Measurements from ENCODE around the gene COLQ.

The COLQ gene

GRCh38 chr3:15477951-15478639 is 43.4 kb downstream of the COLQ start:
- H3K36me3 ChIP-seq (ENCODE audit: insufficient read depth, low read length), result no peaks in the 10 kb centered on the region
- H3K9me3 ChIP-seq (ENCODE audit: low read depth, low read length), result no peaks in the 10 kb centered on the region
- H3K4me3 ChIP-seq, result no peak overlapping the region
- H3K9ac ChIP-seq (ENCODE audit: insufficient read length), result no peak overlapping the region
- no peak for TF ChIP-seq FOXP2 (optimal IDR thresholded peaks at IDR 0.05; ENCODE audit: control extremely low read depth, extremely low read length, insufficient read depth)
- no peak for TF ChIP-seq EZH2 (IDR thresholded peaks at IDR 0.05)
- TF ChIP-seq POLR2AphosphoS5 (IDR thresholded peaks at IDR 0.05; ENCODE audit: borderline replicate concordance, low read depth, low read length), result no peak
- no peak for DNase-seq (ENCODE audit: low read depth, low spot score)
- H3K27ac ChIP-seq, result no peak overlapping the region

GRCh38 chr3:15476378-15476777 is 45.1 kb downstream of the COLQ start:
- Histone ChIP-seq H3K27ac (no peak overlapping the region), H3K9me3 (ENCODE audit: low read depth, low read length) (no peaks in the 10 kb centered on the region), H3K9ac (ENCODE audit: insufficient read length) (no peak overlapping the region), H3K4me3 (no peak overlapping the region), H3K36me3 (ENCODE audit: insufficient read depth, low read length) (no peaks in the 10 kb centered on the region)
- TF ChIP-seq EZH2 (IDR thresholded peaks at IDR 0.05), result no peak
- no peak for DNase-seq (ENCODE audit: low read depth, low spot score)

- TF ChIP-seq POLR2AphosphoS5 (IDR thresholded peaks at IDR 0.05; ENCODE audit: borderline replicate concordance, low read depth, low read length), result no peak
- TF ChIP-seq EZH2 (IDR thresholded peaks at IDR 0.05), result no peak
- TF ChIP-seq FOXP2 (optimal IDR thresholded peaks at IDR 0.05; ENCODE audit: control extremely low read depth, extremely low read length, insufficient read depth), result no peak
- no peak for DNase-seq (ENCODE audit: low read depth, low spot score)
- Histone ChIP-seq H3K27ac (no peak overlapping the region), H3K9me3 (ENCODE audit: low read depth, low read length) (no peaks in the 10 kb centered on the region), H3K9ac (ENCODE audit: insufficient read length) (no peak overlapping the region), H3K4me3 (no peak overlapping the region), H3K36me3 (ENCODE audit: insufficient read depth, low read length) (no peaks in the 10 kb centered on the region)
These were observed 46.3 kb downstream of the COLQ start for GRCh38 chr3:15475161-15475560.

- Histone ChIP-seq H3K27ac (no peak overlapping the region), H3K9me3 (ENCODE audit: low read depth, low read length) (no peaks in the 10 kb centered on the region), H3K9ac (ENCODE audit: insufficient read length) (no peak overlapping the region), H3K36me3 (ENCODE audit: insufficient read depth, low read length) (no peaks in the 10 kb centered on the region), H3K4me3 (no peak overlapping the region)
- DNase-seq (ENCODE audit: low read depth, low spot score), result no peak
- TF ChIP-seq FOXP2 (optimal IDR thresholded peaks at IDR 0.05; ENCODE audit: control extremely low read depth, extremely low read length, insufficient read depth) (no peak), EZH2 (IDR thresholded peaks at IDR 0.05) (no peak), POLR2AphosphoS5 (IDR thresholded peaks at IDR 0.05; ENCODE audit: borderline replicate concordance, low read depth, low read length) (no peak)
These were observed 49.6 kb downstream of the COLQ start for GRCh38 chr3:15471861-15472260.

- TF ChIP-seq POLR2AphosphoS5 (IDR thresholded peaks at IDR 0.05; ENCODE audit: borderline replicate concordance, low read depth, low read length), result no peak
- no peak overlapping the region for H3K27ac ChIP-seq
- H3K9me3 ChIP-seq (ENCODE audit: low read depth, low read length), result no peaks in the 10 kb centered on the region
- H3K36me3 ChIP-seq (ENCODE audit: insufficient read depth, low read length), result no peaks in the 10 kb centered on the region
- no peak overlapping the region for H3K4me3 ChIP-seq
- H3K9ac ChIP-seq (ENCODE audit: insufficient read length), result no peak overlapping the region
- DNase-seq (ENCODE audit: low read depth, low spot score), result no peak
These were observed 50.7 kb downstream of the COLQ start for GRCh38 chr3:15470849-15471248.

- no peak for DNase-seq (ENCODE audit: low read depth, low spot score)
- no peaks in the 10 kb centered on the region for H3K36me3 ChIP-seq (ENCODE audit: insufficient read depth, low read length)
- H3K27ac ChIP-seq, result no peak overlapping the region
- no peak overlapping the region for H3K4me3 ChIP-seq
- no peak for TF ChIP-seq POLR2AphosphoS5 (IDR thresholded peaks at IDR 0.05; ENCODE audit: borderline replicate concordance, low read depth, low read length)
- no peak for TF ChIP-seq EZH2 (IDR thresholded peaks at IDR 0.05)
- no peak for TF ChIP-seq FOXP2 (optimal IDR thresholded peaks at IDR 0.05; ENCODE audit: control extremely low read depth, extremely low read length, insufficient read depth)
- H3K9me3 ChIP-seq (ENCODE audit: low read depth, low read length), result no peaks in the 10 kb centered on the region
- no peak overlapping the region for H3K9ac ChIP-seq (ENCODE audit: insufficient read length)
These were observed 51.2 kb downstream of the COLQ start for GRCh38 chr3:15470261-15470660.

- TF ChIP-seq EZH2 (IDR thresholded peaks at IDR 0.05) (no peak), POLR2AphosphoS5 (IDR thresholded peaks at IDR 0.05; ENCODE audit: borderline replicate concordance, low read depth, low read length) (no peak), FOXP2 (optimal IDR thresholded peaks at IDR 0.05; ENCODE audit: control extremely low read depth, extremely low read length, insufficient read depth) (no peak)
These were observed 54.0 kb downstream of the COLQ start for GRCh38 chr3:15467227-15468181.

GRCh38 chr3:15465876-15466585 is 55.5 kb downstream of the COLQ start:
- Histone ChIP-seq H3K27ac (no peak overlapping the region), H3K9ac (ENCODE audit: insufficient read length) (no peak overlapping the region), H3K36me3 (ENCODE audit: insufficient read depth, low read length) (no peaks in the 10 kb centered on the region), H3K4me3 (no peak overlapping the region), H3K9me3 (ENCODE audit: low read depth, low read length) (no peaks in the 10 kb centered on the region)
- DNase-seq (ENCODE audit: low read depth, low spot score), result no peak
- no peak for TF ChIP-seq POLR2AphosphoS5 (IDR thresholded peaks at IDR 0.05; ENCODE audit: borderline replicate concordance, low read depth, low read length)
- TF ChIP-seq EZH2 (IDR thresholded peaks at IDR 0.05), result no peak
- TF ChIP-seq FOXP2 (optimal IDR thresholded peaks at IDR 0.05; ENCODE audit: control extremely low read depth, extremely low read length, insufficient read depth), result no peak

More at GRCh38 chr3:15467227-15468181, 54.0 kb downstream of the COLQ start:
- Histone ChIP-seq H3K36me3 (ENCODE audit: insufficient read depth, low read length) (no peaks in the 10 kb centered on the region), H3K27ac (no peak overlapping the region), H3K9ac (ENCODE audit: insufficient read length) (no peak overlapping the region), H3K4me3 (no peak overlapping the region), H3K9me3 (ENCODE audit: low read depth, low read length) (no peaks in the 10 kb centered on the region)
- DNase-seq (ENCODE audit: low read depth, low spot score), result no peak
